Transverse colon (tissue), 4 donors: ENCODE results near the gene PLCH1.

ENCODE experiments used
- POLR2A ChIP-seq: fragments of 450-650 bp; IDR thresholded peaks from one replicate; pipeline ENCODE4 v1.6.1; 2016; ENCODE audit warnings: antibody characterized with exemption, mild to moderate bottlenecking, moderate library complexity
- POLR2AphosphoS5 ChIP-seq, 3 donors: sonication (generic); formaldehyde crosslinking; IDR thresholded peaks; one replicate each; pipeline ENCODE4 v1.6.1; 2016; ENCODE audit warnings: antibody characterized with exemption in 3 of 3
- TF ChIP-seq, protein P1 (sequence below), 5 experiments: fragments of 200-600 bp in 3 of 5; fragments of 450-650 bp in 2 of 5; sonication (generic) in 3 of 5; IDR thresholded peaks; 1 replicate in 2 of 5; 2 replicates in 3 of 5; pipeline ENCODE4 v1.5.1; 2016 to 2017; ENCODE audit warnings: antibody characterized with exemption in 5 of 5, inconsistent platforms in 3 of 5, mild to moderate bottlenecking in 2 of 5, moderate library complexity in 1 of 5

DNA sequence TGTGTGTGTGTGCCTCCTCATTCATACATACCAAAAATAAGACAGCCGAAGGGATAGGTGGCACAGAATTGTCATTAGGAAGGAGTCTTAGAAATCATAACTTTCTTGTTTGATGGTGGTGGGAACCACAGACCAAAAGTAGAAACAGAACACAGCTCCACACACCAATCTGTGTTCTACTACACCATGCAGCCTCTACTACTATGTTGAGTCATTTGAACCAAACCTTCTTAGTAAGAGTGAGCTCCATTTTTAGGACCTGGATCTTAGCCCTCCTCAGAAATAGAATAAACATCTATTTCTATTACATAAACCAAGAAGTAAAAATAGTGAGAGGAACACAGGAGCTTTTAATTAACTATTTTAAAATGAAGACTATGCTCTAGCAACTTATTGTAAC is 27.9 kb upstream of the PLCH1 start:
- TF ChIP-seq, protein P1, sequence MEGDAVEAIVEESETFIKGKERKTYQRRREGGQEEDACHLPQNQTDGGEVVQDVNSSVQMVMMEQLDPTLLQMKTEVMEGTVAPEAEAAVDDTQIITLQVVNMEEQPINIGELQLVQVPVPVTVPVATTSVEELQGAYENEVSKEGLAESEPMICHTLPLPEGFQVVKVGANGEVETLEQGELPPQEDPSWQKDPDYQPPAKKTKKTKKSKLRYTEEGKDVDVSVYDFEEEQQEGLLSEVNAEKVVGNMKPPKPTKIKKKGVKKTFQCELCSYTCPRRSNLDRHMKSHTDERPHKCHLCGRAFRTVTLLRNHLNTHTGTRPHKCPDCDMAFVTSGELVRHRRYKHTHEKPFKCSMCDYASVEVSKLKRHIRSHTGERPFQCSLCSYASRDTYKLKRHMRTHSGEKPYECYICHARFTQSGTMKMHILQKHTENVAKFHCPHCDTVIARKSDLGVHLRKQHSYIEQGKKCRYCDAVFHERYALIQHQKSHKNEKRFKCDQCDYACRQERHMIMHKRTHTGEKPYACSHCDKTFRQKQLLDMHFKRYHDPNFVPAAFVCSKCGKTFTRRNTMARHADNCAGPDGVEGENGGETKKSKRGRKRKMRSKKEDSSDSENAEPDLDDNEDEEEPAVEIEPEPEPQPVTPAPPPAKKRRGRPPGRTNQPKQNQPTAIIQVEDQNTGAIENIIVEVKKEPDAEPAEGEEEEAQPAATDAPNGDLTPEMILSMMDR (IDR thresholded peaks at IDR 0.05): no peak
- TF ChIP-seq POLR2A (no peak), POLR2AphosphoS5 (IDR thresholded peaks at IDR 0.05) (no peak)
